H9 (cell line): ENCODE results near the gene ASPHD1. TPM values are rescaled to one million over a fixed set of nuclear protein-coding genes. Genes with fewer than 3 reads are reported as not detected.

Source experiments
- DNase-seq: peaks from one replicate; pipeline ENCODE4 v3.0.0-alpha.2; 2017
- H2AFZ ChIP-seq: one replicate; pipeline ENCODE4 v1.6.1; 2013; ENCODE audit warnings: mild to moderate bottlenecking, low read length, control low read depth, moderate library complexity
- H2AK5ac ChIP-seq: 2 replicates; pipeline ENCODE4 v1.6.1; 2013; ENCODE audit warnings: low read length, control low read depth, mixed read lengths; ENCODE audit not compliant: insufficient read length
- H2BK120ac ChIP-seq: one replicate; pipeline ENCODE4 v1.6.1; 2013; ENCODE audit warnings: low read depth, mild to moderate bottlenecking, low read length, control low read depth, inconsistent platforms; ENCODE audit not compliant: poor library complexity, severe bottlenecking
- H2BK12ac ChIP-seq: 2 replicates; pipeline ENCODE4 v1.6.1; 2013; ENCODE audit warnings: low read length, control low read depth, mixed read lengths, low read depth; ENCODE audit not compliant: insufficient read length
- H2BK15ac ChIP-seq: 2 replicates; pipeline ENCODE4 v1.6.1; 2013; ENCODE audit warnings: low read depth, low read length, control low read depth
- H2BK20ac ChIP-seq: one replicate; pipeline ENCODE4 v1.6.1; 2013; ENCODE audit warnings: low read depth, mild to moderate bottlenecking, low read length, control low read depth, inconsistent platforms; ENCODE audit not compliant: poor library complexity, severe bottlenecking
- H2BK5ac ChIP-seq: 2 replicates; pipeline ENCODE4 v1.6.1; 2013; ENCODE audit warnings: low read length, control low read depth, mixed read lengths; ENCODE audit not compliant: insufficient read length
- H3K14ac ChIP-seq: 2 replicates; pipeline ENCODE4 v1.6.1; 2013; ENCODE audit warnings: low read length, control low read depth; ENCODE audit not compliant: insufficient read depth
- H3K18ac ChIP-seq: 2 replicates; pipeline ENCODE4 v1.6.1; 2013; ENCODE audit warnings: low read depth, mild to moderate bottlenecking, mixed read lengths, low read length, control low read depth; ENCODE audit not compliant: insufficient read length
- H3K23ac ChIP-seq: 2 replicates; pipeline ENCODE4 v1.6.1; 2013; ENCODE audit warnings: low read length, control low read depth, mixed read lengths, low read depth; ENCODE audit not compliant: insufficient read length
- H3K23me2 ChIP-seq: 2 replicates; pipeline ENCODE4 v1.6.1; 2013; ENCODE audit warnings: low read depth, mild to moderate bottlenecking, mixed read lengths, low read length, control low read depth; ENCODE audit not compliant: insufficient read length, poor library complexity, severe bottlenecking
- H3K27ac ChIP-seq: 2 replicates; pipeline ENCODE4 v1.5.1; 2013; ENCODE audit warnings: low read length, control low read depth, mixed read lengths, low read depth; ENCODE audit not compliant: insufficient read length
- H3K27me3 ChIP-seq: 2 replicates; pipeline ENCODE4 v1.6.1; 2013; ENCODE audit warnings: low read length, control low read depth, inconsistent platforms; ENCODE audit not compliant: insufficient read depth
- H3K4ac ChIP-seq: 2 replicates; pipeline ENCODE4 v1.6.1; 2013; ENCODE audit warnings: low read depth, mild to moderate bottlenecking, control low read depth, inconsistent platforms, low read length, moderate library complexity
- H3K4me1 ChIP-seq: 2 replicates; pipeline ENCODE4 v1.6.1; 2013; ENCODE audit warnings: low read length, control low read depth, inconsistent platforms; ENCODE audit not compliant: insufficient read depth
- H3K4me2 ChIP-seq: 2 replicates; pipeline ENCODE4 v1.6.1; 2013; ENCODE audit warnings: low read length, control low read depth, mixed read lengths; ENCODE audit not compliant: insufficient read length, insufficient read depth
- H3K56ac ChIP-seq: 2 replicates; pipeline ENCODE4 v1.6.1; 2013; ENCODE audit warnings: low read depth, mild to moderate bottlenecking, mixed read lengths, low read length, control low read depth; ENCODE audit not compliant: insufficient read length
- H3K79me1 ChIP-seq: 2 replicates; pipeline ENCODE4 v1.6.1; 2013; ENCODE audit warnings: low read depth, mild to moderate bottlenecking, moderate library complexity, low read length, control low read depth, inconsistent platforms; ENCODE audit not compliant: insufficient read depth, poor library complexity, severe bottlenecking
- H3K79me2 ChIP-seq: 2 replicates; pipeline ENCODE4 v1.6.1; 2013; ENCODE audit warnings: low read length, control low read depth, inconsistent platforms; ENCODE audit not compliant: insufficient read depth
- H3K9ac ChIP-seq: 2 replicates; pipeline ENCODE4 v1.6.1; 2013; ENCODE audit warnings: low read length, control low read depth, mixed read lengths; ENCODE audit not compliant: insufficient read length; ENCODE audit errors: extremely low read depth
- H3K9me3 ChIP-seq: one replicate; pipeline ENCODE4 v1.6.1; 2013; ENCODE audit warnings: low read depth, low read length, inconsistent platforms; ENCODE audit not compliant: control insufficient read depth
- H3T11ph ChIP-seq: one replicate; pipeline ENCODE4 v1.6.1; 2013; ENCODE audit warnings: mild to moderate bottlenecking, low read length, control low read depth, inconsistent platforms
- H4K20me1 ChIP-seq: one replicate; pipeline ENCODE4 v1.6.1; 2013; ENCODE audit not compliant: control insufficient read depth, insufficient read length, insufficient read depth
- H4K5ac ChIP-seq: 2 replicates; pipeline ENCODE4 v1.6.1; 2013; ENCODE audit warnings: low read depth, mild to moderate bottlenecking, mixed read lengths, low read length, control low read depth; ENCODE audit not compliant: insufficient read length
- H4K8ac ChIP-seq: replicated peaks from 2 replicates; pipeline ENCODE4 v1.6.1; 2013; ENCODE audit warnings: low read length, control low read depth, mixed read lengths, low read depth; ENCODE audit not compliant: insufficient read length
- H4K91ac ChIP-seq: 2 replicates; pipeline ENCODE4 v1.6.1; 2013; ENCODE audit warnings: low read depth, mild to moderate bottlenecking, moderate library complexity, mixed read lengths, low read length, control low read depth; ENCODE audit not compliant: insufficient read length
- H3K27ac Mint-ChIP-seq, 3 experiments: 2 replicates in 2 of 3; 3 replicates in 1 of 3; pipeline ENCODE4 v1.8.0; 2020 to 2021; ENCODE audit warnings: mixed read lengths in 3 of 3, mild to moderate bottlenecking in 1 of 3, moderate library complexity in 1 of 3
- H3K27me3 Mint-ChIP-seq: 2 replicates; pipeline ENCODE4 v1.8.0; 2021; ENCODE audit warnings: low read depth, mild to moderate bottlenecking, moderate library complexity, mixed read lengths
- H3K36me3 Mint-ChIP-seq, 3 experiments: 2 replicates in 2 of 3; 3 replicates in 1 of 3; pipeline ENCODE4 v1.8.0; 2020 to 2021; ENCODE audit warnings: low read depth in 3 of 3, mixed read lengths in 3 of 3; ENCODE audit not compliant: insufficient read depth in 1 of 3
- H3K4me1 Mint-ChIP-seq, 2 experiments: 2 replicates each; pipeline ENCODE4 v1.8.0; 2020; ENCODE audit warnings: mixed read lengths in 2 of 2
- H3K4me3 Mint-ChIP-seq, 2 experiments: 2 replicates in 1 of 2; 3 replicates in 1 of 2; pipeline ENCODE4 v1.8.0; 2020 to 2021; ENCODE audit warnings: mild to moderate bottlenecking in 2 of 2, mixed read lengths in 2 of 2, moderate library complexity in 1 of 2
- H3K9me3 Mint-ChIP-seq, 2 experiments: 2 replicates in 1 of 2; 3 replicates in 1 of 2; pipeline ENCODE4 v1.8.0; 2020; ENCODE audit warnings: mild to moderate bottlenecking in 2 of 2, mixed read lengths in 2 of 2, moderate library complexity in 1 of 2
- CTCF ChIP-seq: fragments of 200-600 bp; sonication (generic); conservative IDR thresholded peaks from 3 replicates; pipeline ENCODE4 v1.8.0; 2021; ENCODE audit warnings: antibody characterized with exemption, mild to moderate bottlenecking
- WGBS: extraction: QIAGEN DNeasy Blood & Tissue Kit; methylation state at CpG from one replicate; pipeline ENCODE4 v1.1.7; 2013; ENCODE audit warnings: missing lambda C conversion rate, low lambda C conversion rate, mixed read lengths; ENCODE audit not compliant: insufficient read length; ENCODE audit errors: extremely low coverage; 5-methylcytosine and 5-hydroxymethylcytosine counted together
- total RNA-seq: library from RNA; stranded (reverse); gene quantifications from 2 replicates; pipeline ENCODE4 v1.2.1, GENCODE V29; 2021

Gene ASPHD1
- total RNA-seq, 1 experiment from 2014 or later: 16.7 TPM

DNA sequence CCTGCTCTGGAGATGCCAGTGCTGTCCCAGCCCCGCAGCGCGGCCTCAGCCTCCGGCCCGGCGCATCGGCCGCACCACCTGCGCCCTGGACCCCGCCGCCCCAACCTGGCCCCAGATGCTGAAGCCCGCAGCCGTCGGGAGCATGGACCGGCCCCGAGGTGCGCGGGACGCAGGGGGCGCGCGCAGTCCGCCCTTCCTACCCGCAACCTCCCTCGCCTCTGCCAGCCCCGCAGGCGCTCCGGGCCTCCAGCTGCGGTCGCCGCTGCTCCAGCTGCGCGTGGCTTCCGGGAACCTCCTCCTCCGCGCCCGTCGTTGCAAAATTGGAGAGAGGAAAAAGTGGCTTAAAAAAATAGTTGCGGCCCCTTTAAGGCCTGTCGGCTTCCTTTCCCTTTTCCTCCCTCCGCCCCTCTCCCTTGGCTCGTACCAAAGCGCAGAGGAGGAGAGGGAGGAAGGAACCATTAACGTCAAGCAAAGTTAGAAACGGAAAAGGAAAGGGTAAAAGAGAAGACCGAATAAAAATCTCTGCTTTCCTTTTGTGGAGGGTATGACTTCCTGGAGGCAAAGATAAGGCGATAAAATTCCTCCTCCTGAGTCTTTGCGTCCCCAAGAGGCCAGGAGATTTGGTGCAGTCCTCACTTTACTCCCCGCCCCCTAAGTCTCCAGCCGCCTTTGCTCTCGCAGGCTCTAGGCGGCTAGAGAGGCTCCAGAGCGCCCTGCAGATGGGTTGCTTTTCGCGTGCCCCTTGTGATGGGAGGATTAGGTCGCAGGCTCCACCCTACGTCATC is 37.2 kb upstream of the ASPHD1 start, which contains the start of gene CDIPT:
TSS of gene CDIPT (minus strand) at position 343 of the 785 bp plus-strand sequence. CDS start 369 bp downstream, outside the sequence.
- Histone ChIP-seq H4K8ac (no peak within 1 kb of the TSS), H2AFZ (peak within 1 kb of the TSS; percentile 66), H2BK120ac (peak within 1 kb of the TSS; percentile 88), H3K23me2 (peaks cover 9% of the 10 kb centered on the region), H3K56ac (no peak within 1 kb of the TSS), H3T11ph (peak within 1 kb of the TSS; percentile 81), H3K27ac (peak within 1 kb of the TSS; percentile 63), H3K4me2 (peak within 1 kb of the TSS; percentile 91), H3K4me1 (no peaks in the 10 kb centered on the region; the same call in 1 of the 2 replicates), H4K5ac (no peak within 1 kb of the TSS), H3K79me1 (peaks cover 8% of the 10 kb centered on the region), H4K20me1 (no peaks in the 10 kb centered on the region), H3K9ac (peak within 1 kb of the TSS; percentile 90), H3K4ac (no peak within 1 kb of the TSS; the same call in 1 of the 2 replicates), H2BK20ac (no peak within 1 kb of the TSS), H4K91ac (no peak within 1 kb of the TSS), H3K14ac (peak within 1 kb of the TSS; percentile 83), H2BK5ac (peak within 1 kb of the TSS; percentile 70), H2BK12ac (peak within 1 kb of the TSS; percentile 19), H3K27me3 (no peaks in the 10 kb centered on the region), H3K79me2 (no peaks in the 10 kb centered on the region), H2BK15ac (no peak within 1 kb of the TSS), H3K23ac (no peak within 1 kb of the TSS), H3K18ac (peak within 1 kb of the TSS; percentile 93), H3K9me3 (no peaks in the 10 kb centered on the region), H2AK5ac (no peak within 1 kb of the TSS)
- no CpG with 5 or more reads among the region's 57 CpGs for WGBS
- peak; percentile 96 for DNase-seq
- peak within 1 kb of the TSS; percentile 99 to 100 (median 100) for H3K27ac Mint-ChIP-seq
- peaks cover 17 to 33% (median 30%) of the 10 kb centered on the region in 3 experiments; a peak in 6 of 7 replicates for H3K36me3 Mint-ChIP-seq
- no peaks in the 10 kb centered on the region for H3K9me3 Mint-ChIP-seq
- peaks cover 2% of the 10 kb centered on the region for H3K27me3 Mint-ChIP-seq
- peak within 1 kb of the TSS; percentile 97 to 99 for H3K4me3 Mint-ChIP-seq
- TF ChIP-seq CTCF: peak; percentile 65
- peaks cover 9 to 14% of the 10 kb centered on the region in 2 experiments for H3K4me1 Mint-ChIP-seq
